ENCODE data around the gene SFRP2.

SFRP2 gene

DNA sequence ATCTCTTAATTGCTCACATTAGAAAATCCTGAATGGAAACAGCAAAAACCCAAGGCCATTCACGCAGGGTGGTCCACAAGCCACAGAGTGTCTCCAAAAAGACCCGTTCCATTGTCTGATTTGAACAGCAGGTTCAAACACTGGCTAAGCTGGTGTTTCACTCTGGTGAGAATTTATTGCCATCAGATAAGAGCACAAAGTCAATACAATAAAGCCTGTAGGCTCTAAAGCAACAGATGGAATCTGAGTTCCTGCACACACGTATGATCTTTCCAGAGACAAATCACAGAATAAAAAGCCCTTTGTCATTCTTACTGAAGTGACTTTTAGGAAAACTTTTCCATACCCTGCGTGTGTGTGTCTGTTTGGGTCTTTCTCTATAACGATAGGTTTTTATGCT is 5.1 kb upstream of the SFRP2 start:
- no peak for DNase-seq (ENCODE audit: low read depth)
- no peak overlapping the region for H3K4me3 ChIP-seq (ENCODE audit: low read length)
- peaks cover 17% of the 10 kb centered on the region for H3K4me1 ChIP-seq (ENCODE audit: control insufficient read depth, insufficient read depth, low read length)
- H3K27me3 ChIP-seq (replicated peaks; ENCODE audit: control insufficient read depth, insufficient read depth, low read length) = peaks cover 25% of the 10 kb centered on the region
- H3K9ac ChIP-seq (ENCODE audit: low read length) = no peak overlapping the region
- H3K36me3 ChIP-seq (ENCODE audit: control insufficient read depth, insufficient read depth, low read length, severe bottlenecking) = no peaks in the 10 kb centered on the region
- H3K9me3 ChIP-seq (ENCODE audit: control insufficient read depth, low read length) = no peaks in the 10 kb centered on the region

DNA sequence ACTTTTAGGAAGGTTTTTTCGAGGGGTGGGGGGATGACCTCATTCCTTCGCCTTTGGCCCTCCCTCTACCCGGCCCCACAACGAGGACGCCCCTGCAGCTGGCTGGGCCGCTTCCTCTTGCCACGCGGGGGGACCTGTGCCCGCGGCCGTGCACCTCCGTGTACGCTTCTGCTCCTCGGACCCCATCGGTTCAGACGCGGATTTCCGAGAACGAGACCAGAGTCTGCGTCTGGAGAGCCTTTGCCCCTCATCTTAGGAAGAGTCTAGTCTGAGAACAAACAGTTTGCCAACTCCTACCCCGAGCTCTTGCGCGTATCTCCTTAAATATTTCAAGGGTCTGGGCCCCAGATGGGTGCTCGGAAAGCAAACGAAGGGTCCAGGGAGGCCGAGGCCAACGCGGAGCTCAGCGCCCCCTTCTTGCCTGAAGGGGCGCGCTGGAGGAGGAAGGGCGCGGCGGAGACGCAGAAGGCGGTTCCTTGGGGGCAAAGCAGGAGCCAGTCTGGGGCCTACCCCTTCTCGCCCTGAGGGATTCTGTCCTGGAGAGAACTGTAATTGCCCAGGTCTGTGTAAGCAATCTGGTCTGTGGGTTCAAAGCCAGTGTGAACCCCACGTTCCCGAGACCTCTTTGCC is 3.9 kb upstream of the SFRP2 start:
- no peaks in the 10 kb centered on the region for H3K9me3 ChIP-seq (ENCODE audit: control insufficient read depth, low read length)
- H3K36me3 ChIP-seq (ENCODE audit: control insufficient read depth, insufficient read depth, low read length, severe bottlenecking) = no peaks in the 10 kb centered on the region
- peaks cover 18% of the 10 kb centered on the region for H3K4me1 ChIP-seq (ENCODE audit: control insufficient read depth, insufficient read depth, low read length)
- peaks cover 30% of the 10 kb centered on the region for H3K27me3 ChIP-seq (replicated peaks; ENCODE audit: control insufficient read depth, insufficient read depth, low read length)
- H3K9ac ChIP-seq (ENCODE audit: low read length) = peak overlapping the region; percentile 50
- no peak for DNase-seq (ENCODE audit: low read depth)
- H3K4me3 ChIP-seq (ENCODE audit: low read length) = peak overlapping the region; percentile 73

DNA sequence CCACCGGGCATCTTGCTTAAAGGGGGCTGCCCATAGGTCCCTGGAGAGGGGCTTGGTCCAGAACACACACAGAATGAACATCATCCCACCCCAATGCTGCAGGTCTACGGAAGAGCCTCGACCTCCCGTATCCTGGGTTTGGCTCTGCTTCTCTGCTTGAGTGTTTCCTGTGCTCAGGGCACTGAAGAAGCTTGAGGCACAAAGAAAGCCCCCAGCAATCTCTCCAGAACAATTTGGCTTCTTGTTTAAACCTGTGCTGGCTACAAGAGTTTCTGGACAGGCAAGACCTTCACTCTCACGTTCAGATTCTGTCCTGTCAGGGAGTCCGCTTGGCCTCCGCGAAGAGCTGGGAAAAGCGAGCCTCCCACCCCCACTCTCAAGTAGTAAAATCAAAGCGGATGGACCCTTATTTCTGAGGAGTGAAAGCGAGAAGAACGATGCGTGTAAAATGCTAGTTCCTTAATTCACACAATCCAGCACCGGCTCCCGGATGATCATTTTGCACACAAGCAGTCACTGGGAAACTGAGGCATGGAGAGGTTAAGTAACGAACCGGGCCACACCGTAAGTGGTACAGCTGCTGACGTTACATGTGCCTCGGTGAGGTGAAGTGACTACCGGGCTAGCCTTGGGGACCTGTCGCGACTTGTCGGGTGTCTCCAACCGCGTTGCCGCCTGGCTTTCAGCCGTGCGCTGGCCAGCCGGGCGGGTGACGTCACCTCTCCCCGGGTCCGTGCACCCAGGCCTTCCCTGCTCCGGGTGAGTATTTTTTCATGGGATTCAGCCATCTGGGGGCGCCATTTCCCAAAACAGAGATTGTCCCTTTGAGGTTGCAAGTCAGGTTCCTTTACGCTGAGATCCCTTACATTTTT is 3.1 kb upstream of the SFRP2 start:
- Histone ChIP-seq H3K4me1 (ENCODE audit: control insufficient read depth, insufficient read depth, low read length) (peaks cover 18% of the 10 kb centered on the region), H3K4me3 (ENCODE audit: low read length) (peak overlapping the region; percentile 73), H3K9me3 (ENCODE audit: control insufficient read depth, low read length) (no peaks in the 10 kb centered on the region), H3K27me3 (replicated peaks; ENCODE audit: control insufficient read depth, insufficient read depth, low read length) (peaks cover 30% of the 10 kb centered on the region), H3K36me3 (ENCODE audit: control insufficient read depth, insufficient read depth, low read length, severe bottlenecking) (no peaks in the 10 kb centered on the region), H3K9ac (ENCODE audit: low read length) (peak overlapping the region; percentile 50)
- DNase-seq (ENCODE audit: low read depth) = peak; percentile 47

DNA sequence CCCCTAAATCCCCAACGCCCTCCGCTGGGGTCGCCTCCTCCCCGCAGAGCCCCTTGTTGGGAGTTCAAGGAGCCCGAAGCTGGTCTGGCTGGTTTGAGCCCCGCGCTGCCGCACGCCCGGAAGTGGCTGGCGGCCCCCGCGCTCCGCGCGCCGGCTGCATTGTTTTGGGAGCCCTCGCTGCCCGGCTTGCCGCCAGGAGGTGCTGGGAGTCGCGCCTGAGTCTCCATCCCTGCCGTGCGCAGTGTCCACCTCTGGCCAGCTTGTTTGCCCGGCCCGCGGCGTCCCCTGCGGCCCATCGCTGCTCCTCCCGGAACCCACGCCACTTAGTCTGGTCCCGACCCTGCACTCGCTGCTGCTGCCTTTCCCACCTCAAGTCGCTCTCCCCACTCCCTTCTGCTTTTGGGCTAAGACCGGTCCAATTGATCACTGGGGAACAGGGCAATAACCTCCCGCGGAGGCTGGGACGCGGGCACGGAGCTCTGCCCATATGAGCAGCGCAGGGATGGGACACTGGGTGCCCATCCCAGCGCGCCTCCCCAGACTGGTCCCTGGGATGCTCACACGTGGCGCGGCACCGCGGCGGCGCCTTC is 2.2 kb upstream of the SFRP2 start:
- Histone ChIP-seq H3K9me3 (ENCODE audit: control insufficient read depth, low read length) (no peaks in the 10 kb centered on the region), H3K27me3 (replicated peaks; ENCODE audit: control insufficient read depth, insufficient read depth, low read length) (peaks cover 30% of the 10 kb centered on the region), H3K36me3 (ENCODE audit: control insufficient read depth, insufficient read depth, low read length, severe bottlenecking) (no peaks in the 10 kb centered on the region), H3K4me3 (ENCODE audit: low read length) (peak overlapping the region; percentile 71), H3K9ac (ENCODE audit: low read length) (peak overlapping the region; percentile 38), H3K4me1 (ENCODE audit: control insufficient read depth, insufficient read depth, low read length) (peaks cover 22% of the 10 kb centered on the region)
- no peak for DNase-seq (ENCODE audit: low read depth)

DNA sequence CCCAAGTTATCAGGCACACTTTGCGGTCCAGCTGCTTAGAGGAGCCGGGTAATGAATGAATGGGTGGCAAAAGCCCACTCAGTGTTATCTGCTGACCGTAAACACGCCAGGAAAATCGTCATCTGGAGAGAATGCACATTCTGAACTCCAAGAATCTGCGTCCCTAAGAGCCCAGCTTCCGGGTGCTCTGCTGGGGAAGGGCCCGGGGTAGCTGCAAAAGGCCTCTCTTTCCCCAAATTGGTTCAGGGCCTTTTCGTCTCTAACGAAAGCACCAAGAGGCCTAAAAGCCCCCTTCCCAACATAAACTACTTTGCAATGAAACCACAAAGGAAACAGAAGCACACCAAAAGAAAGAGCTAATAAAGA is 1.6 kb upstream of the SFRP2 start:
- Histone ChIP-seq H3K4me3 (ENCODE audit: low read length) (no peak overlapping the region), H3K9me3 (ENCODE audit: control insufficient read depth, low read length) (no peaks in the 10 kb centered on the region), H3K9ac (ENCODE audit: low read length) (no peak overlapping the region), H3K27me3 (replicated peaks; ENCODE audit: control insufficient read depth, insufficient read depth, low read length) (peaks cover 30% of the 10 kb centered on the region), H3K4me1 (ENCODE audit: control insufficient read depth, insufficient read depth, low read length) (peaks cover 24% of the 10 kb centered on the region), H3K36me3 (ENCODE audit: control insufficient read depth, insufficient read depth, low read length, severe bottlenecking) (no peaks in the 10 kb centered on the region)
- DNase-seq (ENCODE audit: low read depth) = no peak

DNA sequence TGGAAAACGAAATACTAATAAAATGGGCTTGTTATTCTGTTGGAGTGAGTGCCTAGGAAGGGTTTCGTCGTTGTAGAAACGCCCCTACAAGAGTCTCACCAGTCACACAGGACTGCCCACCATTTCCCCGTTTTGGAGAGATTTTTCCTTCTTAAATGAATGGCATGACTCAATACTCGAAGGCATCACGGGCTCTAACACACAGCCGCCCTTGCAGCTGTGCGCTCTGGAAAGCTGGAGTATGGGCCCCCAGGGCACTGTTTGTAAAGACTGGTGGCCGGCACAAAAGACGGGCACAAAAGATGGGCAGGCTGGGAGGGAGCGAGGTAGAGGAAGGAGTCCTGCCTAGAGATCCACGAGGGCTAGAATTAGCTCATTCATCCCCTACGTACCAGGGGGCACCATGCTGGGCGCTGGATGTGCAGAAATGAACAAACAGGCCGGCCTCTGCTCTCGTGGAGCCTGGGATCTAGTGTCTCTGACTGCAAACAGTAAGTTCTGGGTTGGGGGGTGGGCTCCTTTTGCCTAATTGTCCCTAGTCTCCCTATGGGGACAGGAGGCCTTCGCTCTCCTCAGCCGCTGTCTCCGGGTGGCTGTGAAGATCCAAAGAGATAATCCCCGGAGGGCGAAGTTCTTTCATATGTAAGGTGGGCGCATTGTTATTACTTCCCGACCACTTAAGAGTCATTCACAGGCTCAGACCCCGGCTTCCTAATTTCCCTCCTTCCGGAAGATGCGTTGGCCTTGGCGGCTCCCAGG is 1.0 kb upstream of the SFRP2 start:
- Histone ChIP-seq H3K9me3 (ENCODE audit: control insufficient read depth, low read length) (no peaks in the 10 kb centered on the region), H3K4me3 (ENCODE audit: low read length) (peak overlapping the region; percentile 75), H3K4me1 (ENCODE audit: control insufficient read depth, insufficient read depth, low read length) (peaks cover 24% of the 10 kb centered on the region), H3K9ac (ENCODE audit: low read length) (no peak overlapping the region), H3K27me3 (replicated peaks; ENCODE audit: control insufficient read depth, insufficient read depth, low read length) (peaks cover 30% of the 10 kb centered on the region), H3K36me3 (ENCODE audit: control insufficient read depth, insufficient read depth, low read length, severe bottlenecking) (no peaks in the 10 kb centered on the region)
- DNase-seq (ENCODE audit: low read depth) = no peak

DNA sequence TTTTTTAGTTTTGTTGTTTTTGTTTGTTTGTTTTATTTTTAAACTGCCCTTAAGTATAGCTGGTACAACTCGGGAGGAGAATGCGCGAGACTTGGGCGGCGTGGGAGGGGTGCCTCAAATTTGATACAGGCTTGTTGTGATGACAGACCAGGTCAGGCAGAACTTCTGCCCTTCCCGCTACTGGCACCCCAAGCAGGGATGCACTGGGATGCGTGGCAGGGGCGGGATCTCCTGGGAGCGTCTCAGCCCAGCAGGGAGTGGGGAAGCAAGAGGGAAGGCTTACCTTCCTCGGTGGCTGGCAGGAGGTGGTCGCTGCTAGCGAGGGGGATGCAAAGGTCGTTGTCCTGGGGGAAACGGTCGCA is 851 bp downstream of the SFRP2 start:
- H3K9me3 ChIP-seq (ENCODE audit: control insufficient read depth, low read length) = no peaks in the 10 kb centered on the region
- peak overlapping the region; percentile 55 for H3K9ac ChIP-seq (ENCODE audit: low read length)
- H3K4me3 ChIP-seq (ENCODE audit: low read length) = peak overlapping the region; percentile 75
- no peaks in the 10 kb centered on the region for H3K36me3 ChIP-seq (ENCODE audit: control insufficient read depth, insufficient read depth, low read length, severe bottlenecking)
- H3K27me3 ChIP-seq (replicated peaks; ENCODE audit: control insufficient read depth, insufficient read depth, low read length) = peaks cover 30% of the 10 kb centered on the region
- peaks cover 25% of the 10 kb centered on the region for H3K4me1 ChIP-seq (ENCODE audit: control insufficient read depth, insufficient read depth, low read length)
- DNase-seq (ENCODE audit: low read depth) = no peak

DNA sequence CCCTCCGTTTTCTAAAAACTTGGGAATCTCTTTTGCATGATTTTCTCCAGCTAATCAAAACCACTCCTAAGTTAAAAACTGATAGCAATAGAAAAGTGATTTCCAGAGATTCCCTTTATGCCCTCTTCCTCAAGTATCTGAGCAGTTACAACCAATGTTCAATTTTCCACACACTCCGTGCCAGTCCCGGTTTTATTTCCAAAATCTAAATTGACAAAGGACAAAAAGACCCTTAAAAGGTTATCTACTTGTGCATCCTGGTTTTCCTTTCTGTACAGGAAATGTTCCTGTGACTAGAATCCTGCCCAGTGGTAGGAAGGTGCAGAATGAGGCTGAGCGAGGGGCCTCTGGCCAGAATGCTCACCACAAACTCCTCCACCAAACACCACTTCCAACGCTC is 1.3 kb downstream of the SFRP2 start:
- no peaks in the 10 kb centered on the region for H3K36me3 ChIP-seq (ENCODE audit: control insufficient read depth, insufficient read depth, low read length, severe bottlenecking)
- H3K4me1 ChIP-seq (ENCODE audit: control insufficient read depth, insufficient read depth, low read length) = peaks cover 30% of the 10 kb centered on the region
- H3K27me3 ChIP-seq (replicated peaks; ENCODE audit: control insufficient read depth, insufficient read depth, low read length) = peaks cover 30% of the 10 kb centered on the region
- peak overlapping the region; percentile 75 for H3K4me3 ChIP-seq (ENCODE audit: low read length)
- no peak overlapping the region for H3K9ac ChIP-seq (ENCODE audit: low read length)
- DNase-seq (ENCODE audit: low read depth) = no peak
- H3K9me3 ChIP-seq (ENCODE audit: control insufficient read depth, low read length) = no peaks in the 10 kb centered on the region

DNA sequence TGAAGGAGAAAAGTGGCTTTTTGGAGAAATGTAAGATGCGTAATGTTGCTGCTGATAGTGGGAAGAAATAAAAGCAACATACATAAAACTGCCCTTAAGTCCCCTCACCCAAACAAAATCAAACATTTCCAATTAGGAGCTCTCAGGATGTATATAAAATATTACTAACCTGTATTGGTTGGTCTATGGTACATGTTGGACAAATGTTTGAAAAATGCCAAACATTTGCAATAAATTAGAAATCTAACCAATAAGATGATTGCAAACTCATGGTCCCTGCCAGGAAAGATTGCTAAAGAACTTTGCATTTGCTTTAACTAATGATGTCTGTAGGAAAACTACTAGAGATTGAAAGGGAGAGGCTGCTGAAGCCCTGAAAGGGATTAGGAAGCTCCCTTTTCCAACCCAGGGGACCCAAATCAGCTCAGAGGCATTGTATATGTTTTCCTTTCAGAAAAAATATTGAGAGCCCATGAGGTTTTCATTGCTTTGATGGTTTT is 1.8 kb downstream of the SFRP2 start:
- no peak overlapping the region for H3K4me3 ChIP-seq (ENCODE audit: low read length)
- no peaks in the 10 kb centered on the region for H3K36me3 ChIP-seq (ENCODE audit: control insufficient read depth, insufficient read depth, low read length, severe bottlenecking)
- H3K4me1 ChIP-seq (ENCODE audit: control insufficient read depth, insufficient read depth, low read length) = peaks cover 32% of the 10 kb centered on the region
- H3K27me3 ChIP-seq (replicated peaks; ENCODE audit: control insufficient read depth, insufficient read depth, low read length) = peaks cover 28% of the 10 kb centered on the region
- no peaks in the 10 kb centered on the region for H3K9me3 ChIP-seq (ENCODE audit: control insufficient read depth, low read length)
- H3K9ac ChIP-seq (ENCODE audit: low read length) = no peak overlapping the region
- peak; percentile 51 for DNase-seq (ENCODE audit: low read depth)

DNA sequence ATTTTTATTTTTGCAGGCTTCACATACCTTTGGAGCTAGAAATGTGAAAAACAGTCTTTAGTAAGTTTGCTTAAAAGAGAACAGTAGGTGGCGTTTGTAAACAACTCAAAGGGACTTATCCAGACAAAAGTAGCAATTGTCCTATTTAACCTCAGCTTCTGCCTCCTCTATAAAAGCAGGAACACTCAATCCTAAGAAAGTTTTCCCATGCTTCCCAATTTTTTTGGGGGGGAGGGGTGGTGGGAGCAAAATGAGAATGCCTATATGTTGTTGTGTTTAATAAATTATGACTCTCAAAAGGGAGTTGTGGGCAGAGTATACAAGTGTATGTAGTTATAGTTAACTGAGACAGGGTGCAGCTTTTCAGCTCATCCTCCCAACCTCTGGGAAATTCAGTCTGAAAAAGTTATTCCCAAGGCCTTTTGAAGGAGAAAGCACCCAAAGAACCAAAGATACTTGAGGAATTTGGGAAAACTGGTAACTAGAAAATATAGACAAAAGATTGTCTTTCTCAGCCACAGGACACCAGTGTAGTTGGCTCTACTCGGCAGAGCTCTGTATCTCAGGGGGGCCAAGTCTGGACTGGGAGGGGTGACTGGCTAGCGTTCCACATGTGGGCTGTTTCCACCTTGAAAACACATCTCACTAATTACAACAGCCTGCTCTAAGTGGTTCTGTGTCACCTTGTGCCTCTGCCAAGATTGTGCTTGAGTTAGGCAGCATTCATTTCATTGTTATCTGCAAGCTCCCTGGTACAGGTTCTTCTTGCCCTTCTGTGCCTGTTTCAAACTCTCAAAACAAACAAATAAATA is 2.8 kb downstream of the SFRP2 start:
- no peaks in the 10 kb centered on the region for H3K36me3 ChIP-seq (ENCODE audit: control insufficient read depth, insufficient read depth, low read length, severe bottlenecking)
- H3K9me3 ChIP-seq (ENCODE audit: control insufficient read depth, low read length) = no peaks in the 10 kb centered on the region
- H3K4me1 ChIP-seq (ENCODE audit: control insufficient read depth, insufficient read depth, low read length) = peaks cover 36% of the 10 kb centered on the region
- H3K27me3 ChIP-seq (replicated peaks; ENCODE audit: control insufficient read depth, insufficient read depth, low read length) = peaks cover 18% of the 10 kb centered on the region
- DNase-seq (ENCODE audit: low read depth) = peak; percentile 79
- no peak overlapping the region for H3K4me3 ChIP-seq (ENCODE audit: low read length)
- H3K9ac ChIP-seq (ENCODE audit: low read length) = no peak overlapping the region
